ENCODE measurements around the gene SLC2A4.
"Not testable (repeated sequence)": the region's sequence is repeated elsewhere in the genome, so short reads cannot be mapped to it uniquely, and the experiment has no call there.

SLC2A4 gene

DNA sequence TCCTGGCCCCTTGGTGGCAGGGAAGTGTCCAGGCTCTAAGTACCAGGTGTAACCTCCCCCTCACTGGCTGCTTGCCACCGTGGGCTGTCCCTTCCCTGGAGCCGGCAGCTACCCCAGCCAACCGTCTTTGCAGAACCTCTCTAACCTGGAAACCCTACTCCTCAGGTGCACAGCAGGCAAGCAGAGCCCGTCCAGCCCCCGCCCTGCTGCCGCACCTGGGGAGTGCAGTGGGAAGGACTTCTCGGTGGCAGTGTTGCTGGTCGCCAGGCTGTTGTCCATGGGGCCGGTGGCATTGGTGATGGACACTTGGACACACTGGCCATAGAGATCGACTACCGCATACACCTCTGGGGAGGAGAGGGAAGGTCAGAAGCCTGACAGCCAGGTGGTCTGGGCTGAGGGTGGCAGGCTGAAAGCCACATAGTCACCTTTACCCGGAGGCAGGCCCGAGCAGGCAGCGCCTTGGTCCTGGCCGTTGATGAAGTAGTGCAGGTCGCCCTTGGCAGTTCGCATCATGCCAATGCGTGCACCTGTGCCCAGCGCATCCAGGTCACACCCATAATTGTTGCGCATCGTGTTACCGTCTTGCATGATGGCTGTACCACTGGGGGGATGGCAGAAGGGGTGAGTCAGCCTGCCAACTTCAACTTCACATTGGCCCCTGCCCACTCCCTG lies 41.1 kb downstream of the SLC2A4 start:
- DNase-seq (ENCODE audit: insufficient read length, low spot score) (no peak), FAIRE-seq (peak; percentile 83)

GRCh38 chr17:7323731-7324437 lies 42.4 kb downstream of the SLC2A4 start:
- FAIRE-seq (no peak), DNase-seq (ENCODE audit: insufficient read length, low spot score) (no peak)

- no peak for DNase-seq (ENCODE audit: insufficient read length, low spot score)
- no peak for FAIRE-seq
Observed at GRCh38 chr17:7324438-7324779, 42.9 kb downstream of the SLC2A4 start.

- DNase-seq (ENCODE audit: insufficient read length, low spot score) (no peak), FAIRE-seq (no peak)
Observed at GRCh38 chr17:7325031-7325528, 43.6 kb downstream of the SLC2A4 start.

DNA sequence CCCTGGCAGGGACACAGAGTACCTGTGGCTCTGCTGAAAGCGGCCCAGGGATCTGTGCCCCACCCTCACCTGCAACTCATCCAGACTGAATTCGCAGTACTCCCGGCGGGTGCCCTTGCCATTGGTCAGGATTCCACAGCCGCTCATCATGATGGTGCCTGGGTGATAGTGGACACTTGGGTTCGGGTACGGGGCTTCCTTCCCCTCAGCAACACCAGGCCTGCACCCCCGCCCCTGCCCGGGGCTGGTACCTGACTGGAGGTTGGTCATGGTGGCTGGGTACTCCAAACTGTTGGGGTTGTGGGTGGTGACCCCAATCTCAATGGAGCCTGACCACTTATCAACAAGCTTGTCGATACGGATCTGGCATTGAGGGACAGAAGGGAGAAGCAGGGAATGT lies 44.7 kb downstream of the SLC2A4 start:
- DNase-seq (ENCODE audit: insufficient read length, low spot score) (no peak), FAIRE-seq (no peak)

DNA sequence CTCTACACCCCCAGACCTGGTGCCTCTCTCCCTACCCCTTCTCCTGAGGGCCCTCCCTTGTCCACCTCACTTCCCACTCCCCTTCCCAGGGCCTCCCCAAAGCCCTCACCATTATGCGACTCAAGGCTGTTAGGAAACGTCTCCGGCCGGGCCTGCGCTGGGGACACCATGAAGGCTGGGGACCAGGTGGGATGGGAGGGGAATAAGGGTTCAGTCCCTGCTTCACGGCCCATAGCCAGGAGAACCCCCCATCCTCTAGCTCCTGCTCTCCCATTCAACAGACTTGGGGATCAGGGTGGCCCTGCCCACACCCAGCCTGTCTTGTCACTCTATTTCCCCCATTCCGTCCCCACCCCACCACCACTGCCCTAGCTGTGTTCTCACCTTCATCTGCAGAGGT lies 45.5 kb downstream of the SLC2A4 start:
- no peak for DNase-seq (ENCODE audit: insufficient read length, low spot score)
- FAIRE-seq, result no peak

DNA sequence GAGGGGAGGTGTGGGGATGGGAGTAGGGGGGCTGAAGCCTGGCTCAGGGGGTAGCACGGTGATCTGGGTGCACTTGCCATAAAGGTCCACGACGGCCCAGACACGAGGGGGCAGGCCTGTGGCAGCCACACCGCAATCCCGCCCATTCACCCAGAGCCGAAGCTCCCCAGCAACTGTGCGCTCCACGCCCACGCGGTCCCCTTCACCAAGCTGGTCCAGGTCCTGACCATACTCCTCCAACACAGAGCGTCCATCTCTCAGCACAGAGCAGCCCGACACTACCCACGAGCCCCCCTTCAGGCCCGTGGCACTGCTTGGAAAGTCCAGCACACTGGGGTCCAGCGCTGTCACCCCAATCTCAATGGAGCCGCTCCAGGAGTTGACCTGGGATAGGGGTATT lies 46.0 kb downstream of the SLC2A4 start:
- FAIRE-seq (no peak), DNase-seq (ENCODE audit: insufficient read length, low spot score) (no peak)

- no peak for FAIRE-seq
- DNase-seq (ENCODE audit: insufficient read length, low spot score), result no peak
Observed at GRCh38 chr17:7328009-7328408, 46.5 kb downstream of the SLC2A4 start.

GRCh38 chr17:7328840-7329373 lies 47.4 kb downstream of the SLC2A4 start, which contains the start of gene NEURL4:
Gene NEURL4 (minus strand): TSS chr17:7329335. CDS start chr17:7329312, 23 bp downstream.
- FAIRE-seq, result no peak
- no peak for DNase-seq (ENCODE audit: insufficient read length, low spot score)

GRCh38 chr17:7329374-7329996 lies 48.0 kb downstream of the SLC2A4 start:
- DNase-seq (ENCODE audit: insufficient read length, low spot score) (peak; percentile 99), FAIRE-seq (peak; percentile 99)

DNA sequence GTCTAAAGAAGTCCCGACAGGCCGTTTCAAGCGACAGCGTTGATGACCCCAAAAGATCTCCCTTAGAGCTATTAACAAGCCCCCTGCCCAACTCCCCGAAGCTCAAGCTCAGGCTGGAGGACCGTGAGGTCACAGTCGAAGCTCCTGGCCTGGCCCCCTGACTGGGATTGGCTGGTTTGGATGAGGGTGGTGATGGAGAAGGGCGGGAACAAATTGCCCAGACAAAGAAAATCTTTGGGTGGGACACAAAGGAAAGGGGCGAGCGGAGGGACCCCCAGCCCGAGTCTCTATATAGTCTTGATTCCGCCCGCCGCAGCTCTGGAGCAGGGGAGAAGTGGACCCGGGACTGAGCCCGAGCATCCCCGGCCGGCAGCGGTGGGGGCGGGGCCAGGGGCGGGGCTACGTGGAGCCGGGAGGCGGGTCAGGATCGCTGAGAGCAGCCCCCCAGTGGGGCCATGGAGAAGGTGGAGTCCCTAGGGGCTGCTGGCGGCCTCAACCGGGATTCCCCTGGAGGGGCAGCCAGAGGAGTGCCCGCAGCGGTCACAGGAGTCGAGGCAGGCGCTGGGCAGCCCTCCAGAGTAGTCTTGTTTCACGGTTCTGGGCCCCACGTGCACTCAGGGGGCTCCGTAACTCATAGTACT lies 48.6 kb downstream of the SLC2A4 start:
- FAIRE-seq (no peak), DNase-seq (ENCODE audit: insufficient read length, low spot score) (peak; percentile 92)

- FAIRE-seq, result no peak
Observed at GRCh38 chr17:7330638-7331015, 49.1 kb downstream of the SLC2A4 start.

GRCh38 chr17:7332111-7332510 lies 50.6 kb downstream of the SLC2A4 start:
- DNase-seq (ENCODE audit: insufficient read length, low spot score) (no peak), FAIRE-seq (no peak)

More at GRCh38 chr17:7330638-7331015, 49.1 kb downstream of the SLC2A4 start:
- DNase-seq (ENCODE audit: insufficient read length, low spot score), result no peak

GRCh38 chr17:7332600-7333069 lies 51.1 kb downstream of the SLC2A4 start:
- FAIRE-seq; DNase-seq (ENCODE audit: insufficient read length, low spot score): not testable (repeated sequence)

DNA sequence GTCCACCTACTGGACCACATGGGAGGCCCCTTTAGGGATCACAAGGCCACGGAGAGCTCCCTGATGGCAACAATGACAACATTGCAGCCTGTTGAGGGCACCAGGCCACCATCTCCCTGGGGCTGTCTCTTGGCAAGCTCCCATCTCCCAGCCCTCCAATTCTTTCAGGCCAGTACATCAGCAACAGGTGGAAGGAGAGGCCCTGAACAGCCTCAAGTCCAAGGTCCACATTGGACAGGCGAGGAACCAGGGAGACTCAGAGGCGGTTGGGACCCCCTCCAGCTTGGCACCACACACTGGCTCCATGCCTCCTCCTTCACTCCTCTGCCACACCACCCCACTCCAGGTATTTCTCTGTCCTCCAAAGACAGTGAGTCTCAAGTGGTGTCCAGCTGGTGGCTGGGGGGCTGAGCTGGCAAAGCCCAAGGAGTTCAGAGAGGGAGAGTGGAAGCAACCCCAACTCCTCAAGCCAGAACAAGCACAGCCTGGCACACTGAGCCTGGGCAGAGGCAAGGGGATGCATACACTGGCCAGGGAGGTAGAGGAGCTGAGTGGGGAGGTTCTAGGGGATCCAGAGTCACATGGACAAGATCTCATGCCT lies 53.5 kb downstream of the SLC2A4 start:
- no peak for FAIRE-seq
- DNase-seq (ENCODE audit: insufficient read length, low spot score), result no peak

GRCh38 chr17:7335765-7336164 lies 54.2 kb downstream of the SLC2A4 start:
- not testable (repeated sequence) for DNase-seq (ENCODE audit: insufficient read length, low spot score); FAIRE-seq

DNA sequence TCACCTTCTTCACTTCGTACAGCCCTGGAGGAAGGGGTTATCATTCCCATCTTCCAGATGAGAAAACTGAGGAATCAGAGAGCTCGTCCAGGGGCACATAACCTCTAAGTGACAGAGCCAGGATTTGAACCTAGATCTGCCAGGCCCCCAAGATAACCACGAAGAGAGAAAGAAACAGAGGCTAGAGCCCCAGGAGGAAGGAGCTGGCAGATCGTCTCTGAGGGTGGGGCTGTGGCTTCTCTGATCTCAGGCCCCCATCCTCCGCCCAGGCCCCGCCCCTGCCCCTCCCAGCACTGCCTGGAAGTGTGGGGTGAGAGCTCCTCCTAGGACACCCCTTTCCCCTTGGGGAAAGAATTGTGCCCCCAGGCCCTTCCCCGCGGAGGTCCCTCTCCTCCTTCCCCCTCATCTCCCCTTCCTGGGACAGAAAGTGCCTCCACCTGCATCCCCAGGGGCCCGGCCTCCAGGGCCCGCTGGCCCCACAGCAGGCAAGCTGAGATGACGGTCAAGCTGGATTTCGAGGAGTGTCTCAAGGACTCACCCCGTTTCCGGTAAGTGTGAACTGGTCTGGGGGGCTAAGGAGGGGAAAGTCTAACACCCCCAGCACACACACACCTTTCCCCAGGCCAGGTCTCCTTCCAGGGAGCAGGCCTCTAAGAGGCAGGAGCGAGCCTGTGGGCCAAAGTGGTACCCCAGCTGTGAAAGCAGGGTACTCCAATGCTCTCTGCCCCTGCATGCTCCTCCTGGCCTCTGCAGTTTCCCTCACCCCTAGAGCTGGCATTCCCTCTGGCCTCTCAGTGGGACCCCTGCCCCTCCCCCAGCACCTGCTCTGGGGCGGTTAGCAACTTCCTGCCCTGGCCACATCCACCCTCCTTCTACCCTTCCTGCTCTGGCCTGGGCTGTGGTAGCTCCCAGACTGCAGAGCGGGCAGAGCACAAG lies 55.0 kb downstream of the SLC2A4 start, which contains the start of gene ACAP1:
TSS of gene ACAP1 (plus strand) at position 290 of the 936 bp plus-strand sequence. CDS start at position 496, 206 bp downstream.
- FAIRE-seq (no peak), DNase-seq (ENCODE audit: insufficient read length, low spot score) (no peak)

DNA sequence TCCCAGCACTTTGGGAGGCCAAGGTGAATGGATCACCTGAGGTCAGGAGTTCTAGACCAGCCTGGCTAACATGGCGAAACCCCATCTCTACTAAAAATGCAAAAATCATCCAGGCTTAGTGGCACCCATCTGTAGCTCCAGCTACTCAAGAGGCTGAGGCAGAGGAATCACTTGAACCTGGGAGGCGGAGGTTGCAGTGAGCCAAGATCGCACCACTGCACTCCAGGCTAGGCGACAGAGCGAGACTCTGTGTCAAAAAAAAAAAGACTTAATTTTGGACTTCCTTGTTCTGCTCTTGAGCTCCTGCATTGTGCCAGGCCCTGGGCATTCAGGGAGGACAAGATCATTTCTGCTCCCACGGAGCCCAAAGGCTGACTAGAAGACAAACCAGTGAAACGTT lies 56.1 kb downstream of the SLC2A4 start:
- not testable (repeated sequence) for FAIRE-seq; DNase-seq (ENCODE audit: insufficient read length, low spot score)

Data from HTR-8/SVneo (cell line).